GM12878 (cell line): Measurements from ENCODE around the gene RPL18. TPM values are rescaled to one million over a fixed set of nuclear protein-coding genes. Genes with fewer than 3 reads are reported as not detected.

Source experiments
- ATAC-seq: fragments of 200-7000 bp; cut with Tn5 transposase; 3 replicates; pipeline ENCODE4 v1.9.1; 2020; ENCODE audit warnings: mild to moderate bottlenecking, moderate library complexity
- BruUV-seq: library from RNA; stranded (reverse); fragments of 400-500 nt; replicated peaks from 2 replicates; lab custom pipeline; 2021; lab: Mats Ljungman, UMichigan
- CTCF ChIA-PET: fragments of 300-600 bp; sonication (Branson Sonifier 250); formaldehyde crosslinking; extraction: SDS; loops from one replicate; lab custom pipeline; 2021; ENCODE audit warnings: inconsistent platforms; lab: Yijun Ruan, JAX
- POLR2A ChIA-PET: fragments of 350-600 bp; formaldehyde crosslinking; extraction: SDS; loops from one replicate; lab custom pipeline; 2021; ENCODE audit warnings: inconsistent platforms; lab: Charles Lee
- RAD21 ChIA-PET: fragments of 300-600 bp; sonication (Branson Sonifier 250); formaldehyde crosslinking; loops from one replicate; lab custom pipeline; 2023; ENCODE audit warnings: antibody characterized with exemption; ENCODE audit not compliant: unreplicated experiment; lab: Charles Lee
- SMC1A ChIA-PET: fragments of 300-600 bp; sonication (Branson Sonifier 250); formaldehyde crosslinking; loops from one replicate; lab custom pipeline; 2023; ENCODE audit not compliant: unreplicated experiment, uncharacterized antibody; lab: Charles Lee
- DNase-seq: peaks from one replicate; pipeline ENCODE4 v3.0.0-alpha.2; 2011; ENCODE audit warnings: low read depth, low spot score
- FAIRE-seq: peaks from 3 replicates; lab custom pipeline; 2011; peaks lifted over from hg19 to GRCh38; lab: Jason Lieb, UNC
- H2AFZ ChIP-seq: 2 replicates; pipeline ENCODE4 v1.6.0; 2011; ENCODE audit warnings: low read depth, low read length, control low read depth; ENCODE audit not compliant: control insufficient read depth
- H3K27ac ChIP-seq: 2 replicates; pipeline ENCODE4 v1.5.1; 2011; ENCODE audit warnings: control low read depth; ENCODE audit not compliant: control insufficient read depth, insufficient read depth
- H3K27me3 ChIP-seq, 2 experiments: replicated peaks in 1 of 2; 2 replicates each; pipeline versions ENCODE4 v1.6.0 to v1.6.1; 2011; ENCODE audit warnings: low read length in 1 of 2; ENCODE audit not compliant: control insufficient read depth in 2 of 2, insufficient read depth in 2 of 2
- H3K36me3 ChIP-seq, 2 experiments: 2 replicates each; pipeline ENCODE4 v1.5.1; 2011; ENCODE audit warnings: low read length in 1 of 2; ENCODE audit not compliant: control insufficient read depth in 2 of 2, insufficient read depth in 2 of 2
- H3K4me1 ChIP-seq: 2 replicates; pipeline ENCODE4 v1.6.1; 2011; ENCODE audit warnings: mild to moderate bottlenecking, low read length, moderate library complexity, mixed read lengths; ENCODE audit not compliant: control insufficient read depth, insufficient read depth
- H3K4me2 ChIP-seq: 2 replicates; pipeline ENCODE4 v1.6.0; 2011; ENCODE audit warnings: control low read depth; ENCODE audit not compliant: control insufficient read depth, insufficient read depth
- H3K4me3 ChIP-seq: fragments of 200-600 bp; sonication (generic); 2 replicates; pipeline ENCODE4 v1.5.1; 2016
- H3K79me2 ChIP-seq: 2 replicates; pipeline ENCODE4 v1.6.0; 2011; ENCODE audit warnings: low read length; ENCODE audit not compliant: control insufficient read depth, insufficient read depth
- H3K9ac ChIP-seq: 2 replicates; pipeline ENCODE4 v1.8.0; 2011; ENCODE audit warnings: low read length, control low read depth, mixed read lengths; ENCODE audit not compliant: control insufficient read depth, insufficient read depth
- H3K9me3 ChIP-seq: replicated peaks from 3 replicates; pipeline ENCODE4 v1.5.1; 2011; ENCODE audit warnings: mild to moderate bottlenecking, low read length; ENCODE audit not compliant: control insufficient read depth, insufficient read depth
- H4K20me1 ChIP-seq: 2 replicates; pipeline ENCODE4 v1.6.0; 2011; ENCODE audit not compliant: control insufficient read depth, insufficient read depth
- ASH2L ChIP-seq: fragments of 300-600, 200-600 bp; sonication (generic); IDR thresholded peaks from 2 replicates; pipeline ENCODE4 v1.6.1; 2017; ENCODE audit warnings: low read depth, mild to moderate bottlenecking, borderline replicate concordance
- BACH1 ChIP-seq: fragments of 450-650 bp; IDR thresholded peaks from 2 replicates; pipeline ENCODE4 v1.6.1; 2017; ENCODE audit warnings: mild to moderate bottlenecking, borderline replicate concordance
- E4F1 ChIP-seq: fragments of 450-650 bp; IDR thresholded peaks from 2 replicates; pipeline ENCODE4 v1.6.1; 2018; ENCODE audit warnings: borderline replicate concordance, mild to moderate bottlenecking; ENCODE audit not compliant: partially characterized antibody
- HDGF ChIP-seq: fragments of 450-650 bp; IDR thresholded peaks from 2 replicates; pipeline ENCODE4 v1.6.1; 2016; ENCODE audit warnings: antibody characterized with exemption
- KLF5 ChIP-seq: fragments of 450-650 bp; IDR thresholded peaks from 2 replicates; pipeline ENCODE4 v1.6.1; 2014; ENCODE audit warnings: mild to moderate bottlenecking; ENCODE audit not compliant: partially characterized antibody
- MYC ChIP-seq: IDR thresholded peaks from 2 replicates; pipeline ENCODE4 v1.6.1; 2011; ENCODE audit warnings: mild to moderate bottlenecking, low read length, moderate library complexity, inconsistent platforms; ENCODE audit not compliant: insufficient read depth, insufficient replicate concordance, insufficient read length, severe bottlenecking
- NR2F1 ChIP-seq: fragments of 450-650 bp; conservative IDR thresholded peaks from 2 replicates; pipeline ENCODE4 v1.6.1; 2017; ENCODE audit warnings: mild to moderate bottlenecking
- POLR2AphosphoS5 ChIP-seq: IDR thresholded peaks from 2 replicates; pipeline ENCODE4 v1.6.1; 2011; ENCODE audit warnings: mild to moderate bottlenecking, low read length, inconsistent platforms
- PRDM15 ChIP-seq: fragments of 450-650 bp; formaldehyde crosslinking; IDR thresholded peaks from 2 replicates; pipeline ENCODE4 v1.4.0; 2020; ENCODE audit warnings: mild to moderate bottlenecking, moderate library complexity
- RAD51 ChIP-seq: fragments of 450-650 bp; IDR thresholded peaks from 2 replicates; pipeline ENCODE4 v1.6.1; 2016; ENCODE audit warnings: moderate library complexity, mild to moderate bottlenecking, inconsistent platforms
- RBBP5 ChIP-seq: fragments of 200-600 bp; sonication (generic); conservative IDR thresholded peaks from 2 replicates; pipeline ENCODE4 v1.6.1; 2016
- SMAD1 ChIP-seq: fragments of 450-650 bp; IDR thresholded peaks from 2 replicates; pipeline ENCODE4 v1.6.1; 2018; ENCODE audit warnings: mild to moderate bottlenecking, low read depth; ENCODE audit not compliant: partially characterized antibody
- ZBTB33 ChIP-seq: fragments of 450-650 bp; IDR thresholded peaks from 2 replicates; pipeline ENCODE4 v1.6.1; 2017; ENCODE audit warnings: mild to moderate bottlenecking
- WGBS: methylation state at CpG from one replicate; pipeline ENCODE4 v1.1.6; 2016; ENCODE audit warnings: low lambda C conversion rate; ENCODE audit not compliant: insufficient replicate concordance, insufficient coverage; ENCODE audit errors: missing lambda C conversion rate; 5-methylcytosine and 5-hydroxymethylcytosine counted together
- in situ Hi-C: fragments of 300-500 bp; cut with MboI; formaldehyde crosslinking; loops from 9 replicates; pipeline ENCODE4 v1.14.3; 2018; ENCODE audit warnings: mixed read lengths
- intact Hi-C: fragments of 100-400 bp; cut with micrococcal nuclease; formaldehyde crosslinking; loops from one replicate; pipeline ENCODE4 v1.14.2; 2022; ENCODE audit not compliant: unreplicated experiment
- polyA plus RNA-seq, 11 experiments: library from polyadenylated mRNA; depleted of rRNA in 4 of 11; unstranded in 6 of 11; stranded (reverse) in 5 of 11; fragments of >200 nt; fragmentation: Nextera tagmentation in 4 of 11; fragmentation: Illumina TruSeq in 1 of 11; extraction: Ambion mirVana in 4 of 11; extraction: Trizol in 1 of 11; gene quantifications; 1 replicate in 1 of 11; 2 replicates in 10 of 11; pipeline versions ENCODE4 v1.2.1 to v1.2.3, GENCODE V29; 2011 to 2016; ENCODE audit warnings: inconsistent platforms in 2 of 11, missing spikeins in 2 of 11, low read depth in 1 of 11
- total RNA-seq, 4 experiments: library from RNA; depleted of rRNA in 3 of 4; stranded (reverse); fragments of >200 nt in 3 of 4; fragmentation: Illumina TruSeq in 1 of 4; extraction: Trizol in 1 of 4; gene quantifications; 2 replicates each; pipeline versions ENCODE4 v1.2.1 to v1.2.3, GENCODE V29; 2013 to 2021

RPL18 gene
- total and polyA plus RNA-seq, 10 of the 15 experiments (the other 5 are each of a cell fraction or from before 2014, with no cell fraction given), result 393 to 4,267 (median 2,019) TPM

- no peak for TF ChIP-seq PRDM15
Measured at GRCh38 chr19:48600679-48601417, 18.1 kb downstream of the RPL18 start (continued).

GRCh38 chr19:48598996-48599700, 19.8 kb downstream of the RPL18 start:
- RAD21 ChIA-PET, result no interaction called here
- Histone ChIP-seq H3K27ac (no peak overlapping the region), H3K4me2 (no peak overlapping the region), H3K27me3 (no peaks in the 10 kb centered on the region), H3K4me1 (peaks cover 6% of the 10 kb centered on the region; the same call in 1 of the 2 replicates), H3K79me2 (no peaks in the 10 kb centered on the region; the same call in 1 of the 2 replicates), H2AFZ (no peak overlapping the region), H3K4me3 (no peak overlapping the region), H3K9ac (no peak overlapping the region), H3K9me3 (no peaks in the 10 kb centered on the region), H4K20me1 (no peaks in the 10 kb centered on the region), H3K36me3 (no peaks in the 10 kb centered on the region)
- WGBS, result 57% methylated on average over 29 of the region's 30 CpGs
- intact Hi-C loops, result no loop called here
- ATAC-seq, result no peak
- no peak for FAIRE-seq
- no peak for DNase-seq
- POLR2A ChIA-PET, result no interaction called here
- CTCF ChIA-PET, result no interaction called here
- SMC1A ChIA-PET, result no interaction called here
- in situ Hi-C loops, result no loop called here
- BruUV-seq, result no TSS peak
- TF ChIP-seq SMAD1 (no peak), BACH1 (no peak), HDGF (no peak), NR2F1 (no peak), RBBP5 (no peak), ASH2L (no peak), ZBTB33 (no peak), E4F1 (no peak), POLR2AphosphoS5 (no peak), MYC (no peak), KLF5 (no peak), RAD51 (no peak)
